Neutrophil (primary cell): Measurements from ENCODE around the gene DACH1.

Experiments used
- H3K27ac ChIP-seq: fragments of 200-600 bp; sonication (generic); 2 replicates; pipeline ENCODE4 v1.5.1; 2016; ENCODE audit warnings: mild to moderate bottlenecking, moderate library complexity
- H3K27me3 ChIP-seq: fragments of 200-600 bp; sonication (generic); 2 replicates; pipeline ENCODE4 v1.6.0; 2016; ENCODE audit warnings: mild to moderate bottlenecking
- H3K36me3 ChIP-seq: fragments of 200-600 bp; sonication (generic); 2 replicates; pipeline ENCODE4 v1.5.1; 2017
- H3K4me1 ChIP-seq, 2 experiments: fragments of 200-600 bp in 1 of 2; sonication (generic) in 1 of 2; 1 replicate in 1 of 2; 2 replicates in 1 of 2; pipeline versions ENCODE4 v1.5.1 to v1.6.1; 2013 to 2016; ENCODE audit warnings: low read depth in 1 of 2, low read length in 1 of 2, mild to moderate bottlenecking in 1 of 2, moderate library complexity in 1 of 2; ENCODE audit not compliant: control insufficient read depth in 1 of 2, insufficient read depth in 1 of 2
- H3K4me3 ChIP-seq, 2 experiments: fragments of 200-600 bp in 1 of 2; sonication (generic) in 1 of 2; 1 replicate in 1 of 2; 2 replicates in 1 of 2; pipeline ENCODE4 v1.5.1; 2013 to 2016; ENCODE audit warnings: low read depth in 1 of 2, low read length in 1 of 2, mild to moderate bottlenecking in 1 of 2, moderate library complexity in 1 of 2
- H3K9me3 ChIP-seq: fragments of 200-600 bp; sonication (generic); 2 replicates; pipeline ENCODE4 v1.5.1; 2016
- TF ChIP-seq, protein P1 (sequence below): fragments of 200-600 bp; sonication (generic); IDR thresholded peaks from 2 replicates; pipeline ENCODE4 v1.5.1; 2016; ENCODE audit warnings: antibody characterized with exemption

DACH1 gene

DNA sequence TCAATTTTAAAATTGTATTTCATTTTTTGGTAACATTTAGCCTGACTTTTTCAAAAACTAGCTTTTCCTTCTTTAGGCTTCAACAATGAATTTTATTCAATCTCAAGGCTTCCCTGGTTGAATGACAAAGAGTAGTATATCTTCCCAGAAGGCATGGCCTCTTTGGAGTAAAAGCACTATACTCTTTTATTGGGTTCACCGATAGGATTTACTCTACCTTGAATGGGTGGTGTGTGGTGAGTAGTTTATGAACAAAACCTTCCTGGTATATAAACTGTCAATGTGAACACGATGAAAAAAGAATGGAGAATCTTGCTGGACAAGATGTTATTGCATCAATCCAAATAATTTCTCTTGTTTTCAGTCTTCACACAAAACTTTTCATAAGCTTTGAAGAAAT is 167.7 kb downstream of the DACH1 start:
- Histone ChIP-seq H3K9me3 (no peaks in the 10 kb centered on the region), H3K27ac (no peak overlapping the region), H3K27me3 (no peaks in the 10 kb centered on the region), H3K4me3 (no peak overlapping the region), H3K36me3 (no peaks in the 10 kb centered on the region), H3K4me1 (peaks cover 3% of the 10 kb centered on the region in 2 experiments)
- TF ChIP-seq, protein P1, sequence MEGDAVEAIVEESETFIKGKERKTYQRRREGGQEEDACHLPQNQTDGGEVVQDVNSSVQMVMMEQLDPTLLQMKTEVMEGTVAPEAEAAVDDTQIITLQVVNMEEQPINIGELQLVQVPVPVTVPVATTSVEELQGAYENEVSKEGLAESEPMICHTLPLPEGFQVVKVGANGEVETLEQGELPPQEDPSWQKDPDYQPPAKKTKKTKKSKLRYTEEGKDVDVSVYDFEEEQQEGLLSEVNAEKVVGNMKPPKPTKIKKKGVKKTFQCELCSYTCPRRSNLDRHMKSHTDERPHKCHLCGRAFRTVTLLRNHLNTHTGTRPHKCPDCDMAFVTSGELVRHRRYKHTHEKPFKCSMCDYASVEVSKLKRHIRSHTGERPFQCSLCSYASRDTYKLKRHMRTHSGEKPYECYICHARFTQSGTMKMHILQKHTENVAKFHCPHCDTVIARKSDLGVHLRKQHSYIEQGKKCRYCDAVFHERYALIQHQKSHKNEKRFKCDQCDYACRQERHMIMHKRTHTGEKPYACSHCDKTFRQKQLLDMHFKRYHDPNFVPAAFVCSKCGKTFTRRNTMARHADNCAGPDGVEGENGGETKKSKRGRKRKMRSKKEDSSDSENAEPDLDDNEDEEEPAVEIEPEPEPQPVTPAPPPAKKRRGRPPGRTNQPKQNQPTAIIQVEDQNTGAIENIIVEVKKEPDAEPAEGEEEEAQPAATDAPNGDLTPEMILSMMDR: no peak

- Histone ChIP-seq H3K4me1 (no peaks in the 10 kb centered on the region), H3K36me3 (no peaks in the 10 kb centered on the region), H3K27me3 (no peaks in the 10 kb centered on the region), H3K27ac (no peak overlapping the region), H3K9me3 (no peaks in the 10 kb centered on the region), H3K4me3 (no peak overlapping the region)
- TF ChIP-seq, protein P1: no peak
Observed at GRCh38 chr13:71695662-71696061, 171.3 kb downstream of the DACH1 start.

- Histone ChIP-seq H3K36me3 (peaks cover 6% of the 10 kb centered on the region), H3K4me1 (no peaks in the 10 kb centered on the region), H3K27me3 (no peaks in the 10 kb centered on the region), H3K9me3 (no peaks in the 10 kb centered on the region), H3K27ac (no peak overlapping the region), H3K4me3 (no peak overlapping the region)
- TF ChIP-seq, protein P1: no peak
Observed at GRCh38 chr13:71685072-71685471, 181.9 kb downstream of the DACH1 start.

DNA sequence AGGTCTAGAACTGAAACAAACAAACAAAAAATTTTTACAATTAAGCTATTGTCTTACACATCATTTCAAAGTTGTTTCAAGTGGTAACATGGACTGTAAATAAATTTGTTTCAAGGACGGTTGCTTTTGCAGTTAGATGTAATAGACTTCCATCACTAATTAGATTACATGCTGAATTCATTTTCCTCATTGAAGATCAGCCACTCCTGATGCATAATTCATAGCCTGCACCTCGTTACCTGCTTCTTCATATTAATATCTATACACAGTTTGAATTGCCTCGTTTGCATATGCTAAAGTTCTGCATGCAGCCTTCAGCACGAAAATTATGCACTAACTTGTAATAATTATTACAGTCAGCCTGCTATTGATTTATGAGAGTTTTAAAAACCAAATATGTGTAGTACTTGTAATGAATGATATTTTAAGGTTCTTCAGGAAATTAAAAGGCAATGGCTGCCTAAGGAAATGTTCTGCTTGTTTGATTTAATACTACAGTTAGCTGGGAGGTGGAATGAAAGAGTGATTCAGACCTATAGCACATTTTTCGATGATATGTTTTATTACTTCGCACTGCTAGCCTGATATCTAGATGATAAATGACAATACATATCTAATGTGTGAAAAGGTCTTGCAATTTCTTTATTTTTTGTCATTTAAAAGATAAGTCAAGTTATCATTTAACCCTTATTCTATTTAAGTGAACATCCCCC is 184.9 kb downstream of the DACH1 start:
- Histone ChIP-seq H3K4me1 (no peaks in the 10 kb centered on the region), H3K27ac (no peak overlapping the region), H3K9me3 (no peaks in the 10 kb centered on the region), H3K36me3 (peaks cover 6% of the 10 kb centered on the region), H3K4me3 (no peak overlapping the region), H3K27me3 (no peaks in the 10 kb centered on the region)
- TF ChIP-seq, protein P1: no peak

- H3K27ac ChIP-seq: no peak overlapping the region
- no peaks in the 10 kb centered on the region for H3K27me3 ChIP-seq
- TF ChIP-seq, protein P1: no peak
- H3K9me3 ChIP-seq: no peaks in the 10 kb centered on the region
- no peak overlapping the region for H3K4me3 ChIP-seq
- no peaks in the 10 kb centered on the region for H3K4me1 ChIP-seq
- peaks cover 6% of the 10 kb centered on the region for H3K36me3 ChIP-seq
Observed at GRCh38 chr13:71677124-71677523, 189.9 kb downstream of the DACH1 start.
